ENCODE measurements around the gene TM4SF1.

Gene TM4SF1

GRCh38 chr3:149375501-149376196, 1.8 kb downstream of the TM4SF1 start:
- DNase-seq (ENCODE audit: low read depth) = no peak

- DNase-seq (ENCODE audit: low read depth) = no peak
These were observed 2.5 kb downstream of the TM4SF1 start for GRCh38 chr3:149374793-149375500.

GRCh38 chr3:149374391-149374790, 3.1 kb downstream of the TM4SF1 start:
- no peak for DNase-seq (ENCODE audit: low read depth)

- peak; percentile 74 for DNase-seq (ENCODE audit: low read depth)
These were observed 4.0 kb downstream of the TM4SF1 start for GRCh38 chr3:149373235-149374125.

- DNase-seq (ENCODE audit: low read depth) = no peak
These were observed 5.7 kb downstream of the TM4SF1 start for GRCh38 chr3:149371723-149372114.

- no peak for DNase-seq (ENCODE audit: low read depth)
These were observed 6.3 kb downstream of the TM4SF1 start for GRCh38 chr3:149371001-149371722.

GRCh38 chr3:149369991-149370866, 7.2 kb downstream of the TM4SF1 start:
- no peak for DNase-seq (ENCODE audit: low read depth)

- DNase-seq (ENCODE audit: low read depth) = no peak
These were observed 8.6 kb downstream of the TM4SF1 start for GRCh38 chr3:149368674-149369497.

GRCh38 chr3:149368201-149368673, 9.2 kb downstream of the TM4SF1 start:
- no peak for DNase-seq (ENCODE audit: low read depth)

GRCh38 chr3:149366941-149367840, 10.3 kb downstream of the TM4SF1 start:
- DNase-seq (ENCODE audit: low read depth) = no peak

- no peak for DNase-seq (ENCODE audit: low read depth)
These were observed 11.4 kb downstream of the TM4SF1 start for GRCh38 chr3:149366031-149366430.

- DNase-seq (ENCODE audit: low read depth) = no peak
These were observed 12.8 kb downstream of the TM4SF1 start for GRCh38 chr3:149364624-149365023.

GRCh38 chr3:149363053-149363452, 14.4 kb downstream of the TM4SF1 start:
- DNase-seq (ENCODE audit: low read depth) = no peak

- DNase-seq (ENCODE audit: low read depth) = no peak
These were observed 15.1 kb downstream of the TM4SF1 start for GRCh38 chr3:149362366-149362765.

- DNase-seq (ENCODE audit: low read depth) = no peak
These were observed 20.8 kb downstream of the TM4SF1 start for GRCh38 chr3:149356630-149357029.

- no peak for DNase-seq (ENCODE audit: low read depth)
These were observed 21.3 kb downstream of the TM4SF1 start for GRCh38 chr3:149356044-149356592.

GRCh38 chr3:149353581-149354184, 23.8 kb downstream of the TM4SF1 start:
- no peak for DNase-seq (ENCODE audit: low read depth)

GRCh38 chr3:149352556-149352955, 24.9 kb downstream of the TM4SF1 start:
- no peak for DNase-seq (ENCODE audit: low read depth)

Data from fibroblast of the conjunctiva (primary cell).